ENCODE measurements around the gene GOPC.

The GOPC gene

DNA sequence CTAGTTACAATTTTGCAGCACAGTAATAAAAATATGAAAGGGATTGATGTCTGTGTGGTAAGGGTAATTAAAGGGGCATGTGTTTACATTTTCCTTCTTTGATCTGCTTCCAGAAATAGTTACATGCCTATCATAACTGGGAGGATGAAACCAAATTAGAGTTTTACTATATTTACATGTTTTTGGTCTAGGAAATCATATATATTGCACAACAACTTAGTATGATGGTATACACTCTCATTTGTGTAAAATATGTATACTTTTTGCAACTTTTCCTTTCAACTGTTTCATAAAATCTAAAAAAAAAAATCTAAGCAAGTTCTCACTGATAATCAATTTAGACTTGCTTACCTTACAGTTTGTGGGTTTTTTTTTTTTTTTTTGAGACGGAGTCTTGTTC, 87.7 kb downstream of the GOPC start:
- no peak for TF ChIP-seq POLR2AphosphoS5 (IDR thresholded peaks at IDR 0.05; ENCODE audit: low read depth)
- no peak for TF ChIP-seq CTCF (IDR thresholded peaks at IDR 0.05; ENCODE audit: insufficient read depth, low read length)
- TF ChIP-seq, protein P1, sequence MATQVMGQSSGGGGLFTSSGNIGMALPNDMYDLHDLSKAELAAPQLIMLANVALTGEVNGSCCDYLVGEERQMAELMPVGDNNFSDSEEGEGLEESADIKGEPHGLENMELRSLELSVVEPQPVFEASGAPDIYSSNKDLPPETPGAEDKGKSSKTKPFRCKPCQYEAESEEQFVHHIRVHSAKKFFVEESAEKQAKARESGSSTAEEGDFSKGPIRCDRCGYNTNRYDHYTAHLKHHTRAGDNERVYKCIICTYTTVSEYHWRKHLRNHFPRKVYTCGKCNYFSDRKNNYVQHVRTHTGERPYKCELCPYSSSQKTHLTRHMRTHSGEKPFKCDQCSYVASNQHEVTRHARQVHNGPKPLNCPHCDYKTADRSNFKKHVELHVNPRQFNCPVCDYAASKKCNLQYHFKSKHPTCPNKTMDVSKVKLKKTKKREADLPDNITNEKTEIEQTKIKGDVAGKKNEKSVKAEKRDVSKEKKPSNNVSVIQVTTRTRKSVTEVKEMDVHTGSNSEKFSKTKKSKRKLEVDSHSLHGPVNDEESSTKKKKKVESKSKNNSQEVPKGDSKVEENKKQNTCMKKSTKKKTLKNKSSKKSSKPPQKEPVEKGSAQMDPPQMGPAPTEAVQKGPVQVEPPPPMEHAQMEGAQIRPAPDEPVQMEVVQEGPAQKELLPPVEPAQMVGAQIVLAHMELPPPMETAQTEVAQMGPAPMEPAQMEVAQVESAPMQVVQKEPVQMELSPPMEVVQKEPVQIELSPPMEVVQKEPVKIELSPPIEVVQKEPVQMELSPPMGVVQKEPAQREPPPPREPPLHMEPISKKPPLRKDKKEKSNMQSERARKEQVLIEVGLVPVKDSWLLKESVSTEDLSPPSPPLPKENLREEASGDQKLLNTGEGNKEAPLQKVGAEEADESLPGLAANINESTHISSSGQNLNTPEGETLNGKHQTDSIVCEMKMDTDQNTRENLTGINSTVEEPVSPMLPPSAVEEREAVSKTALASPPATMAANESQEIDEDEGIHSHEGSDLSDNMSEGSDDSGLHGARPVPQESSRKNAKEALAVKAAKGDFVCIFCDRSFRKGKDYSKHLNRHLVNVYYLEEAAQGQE (IDR thresholded peaks at IDR 0.05; ENCODE audit: insufficient replicate concordance, low read depth), result no peak
- no peak for TF ChIP-seq GABPA (IDR thresholded peaks at IDR 0.05; ENCODE audit: low read depth)
- no peak for TF ChIP-seq SPI1 (IDR thresholded peaks at IDR 0.05; ENCODE audit: borderline replicate concordance, low read depth)
- DNase-seq (ENCODE audit: low read depth in 1 of 2, low spot score in 1 of 2), result no peak
- H3K27ac ChIP-seq (replicated peaks), result no peak overlapping the region
- no peak overlapping the region for H3K4me3 ChIP-seq (replicated peaks; ENCODE audit: insufficient read depth, low read length)
- no peaks in the 10 kb centered on the region for H3K27me3 ChIP-seq (ENCODE audit: insufficient read depth, poor library complexity, severe bottlenecking)

GRCh38 chr6:117513778-117514365, 88.4 kb downstream of the GOPC start:
- no peak for TF ChIP-seq SPI1 (IDR thresholded peaks at IDR 0.05; ENCODE audit: borderline replicate concordance, low read depth)
- no peak for TF ChIP-seq CTCF (IDR thresholded peaks at IDR 0.05; ENCODE audit: insufficient read depth, low read length)
- no peak for TF ChIP-seq POLR2AphosphoS5 (IDR thresholded peaks at IDR 0.05; ENCODE audit: low read depth)
- no peak for TF ChIP-seq GABPA (IDR thresholded peaks at IDR 0.05; ENCODE audit: low read depth)
- TF ChIP-seq, protein P1 (IDR thresholded peaks at IDR 0.05; ENCODE audit: insufficient replicate concordance, low read depth), result no peak
- Histone ChIP-seq H3K27ac (replicated peaks) (no peak overlapping the region), H3K27me3 (ENCODE audit: insufficient read depth, poor library complexity, severe bottlenecking) (no peaks in the 10 kb centered on the region), H3K4me3 (replicated peaks; ENCODE audit: insufficient read depth, low read length) (no peak overlapping the region)
- DNase-seq (ENCODE audit: low read depth in 1 of 2, low spot score in 1 of 2), result no peak

GRCh38 chr6:117512987-117513573, 89.2 kb downstream of the GOPC start:
- H3K4me3 ChIP-seq (replicated peaks; ENCODE audit: insufficient read depth, low read length), result no peak overlapping the region
- no peaks in the 10 kb centered on the region for H3K27me3 ChIP-seq (ENCODE audit: insufficient read depth, poor library complexity, severe bottlenecking)
- H3K27ac ChIP-seq (replicated peaks), result no peak overlapping the region
- TF ChIP-seq SPI1 (IDR thresholded peaks at IDR 0.05; ENCODE audit: borderline replicate concordance, low read depth) (no peak), POLR2AphosphoS5 (IDR thresholded peaks at IDR 0.05; ENCODE audit: low read depth) (no peak), GABPA (IDR thresholded peaks at IDR 0.05; ENCODE audit: low read depth) (no peak), CTCF (IDR thresholded peaks at IDR 0.05; ENCODE audit: insufficient read depth, low read length) (no peak)
- TF ChIP-seq, protein P1 (IDR thresholded peaks at IDR 0.05; ENCODE audit: insufficient replicate concordance, low read depth), result no peak
- DNase-seq (ENCODE audit: low read depth in 1 of 2, low spot score in 1 of 2), result no peak
